ENCODE results near the gene UNC5B.

The UNC5B gene

GRCh38 chr10:71331736-71332135 lies 119.4 kb downstream of the UNC5B start:
- in situ Hi-C loops (cut with MboI; ENCODE audit: low sequenced_read_pairs): no loop called here

DNA sequence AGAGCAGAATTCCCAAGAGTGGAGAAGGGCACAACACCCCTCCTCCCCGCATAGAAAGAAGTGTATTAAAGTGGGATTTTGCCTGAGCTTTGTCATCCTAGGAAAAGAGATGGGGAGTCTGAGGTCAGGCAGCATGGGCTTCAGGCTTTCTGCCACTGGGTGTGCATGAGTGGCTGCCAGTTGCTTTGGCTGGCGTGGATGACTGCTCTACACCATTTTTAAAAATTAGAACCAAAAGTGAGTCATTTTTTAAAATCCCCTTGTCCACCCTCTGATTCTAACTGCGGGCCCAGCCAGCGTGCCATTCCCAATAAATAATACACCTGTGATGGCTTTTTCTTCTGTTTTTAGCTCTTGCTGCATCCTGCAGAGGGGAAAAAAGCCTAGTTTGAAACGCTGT lies 120.1 kb downstream of the UNC5B start:
- in situ Hi-C loops (cut with MboI; ENCODE audit: low sequenced_read_pairs): no loop called here

DNA sequence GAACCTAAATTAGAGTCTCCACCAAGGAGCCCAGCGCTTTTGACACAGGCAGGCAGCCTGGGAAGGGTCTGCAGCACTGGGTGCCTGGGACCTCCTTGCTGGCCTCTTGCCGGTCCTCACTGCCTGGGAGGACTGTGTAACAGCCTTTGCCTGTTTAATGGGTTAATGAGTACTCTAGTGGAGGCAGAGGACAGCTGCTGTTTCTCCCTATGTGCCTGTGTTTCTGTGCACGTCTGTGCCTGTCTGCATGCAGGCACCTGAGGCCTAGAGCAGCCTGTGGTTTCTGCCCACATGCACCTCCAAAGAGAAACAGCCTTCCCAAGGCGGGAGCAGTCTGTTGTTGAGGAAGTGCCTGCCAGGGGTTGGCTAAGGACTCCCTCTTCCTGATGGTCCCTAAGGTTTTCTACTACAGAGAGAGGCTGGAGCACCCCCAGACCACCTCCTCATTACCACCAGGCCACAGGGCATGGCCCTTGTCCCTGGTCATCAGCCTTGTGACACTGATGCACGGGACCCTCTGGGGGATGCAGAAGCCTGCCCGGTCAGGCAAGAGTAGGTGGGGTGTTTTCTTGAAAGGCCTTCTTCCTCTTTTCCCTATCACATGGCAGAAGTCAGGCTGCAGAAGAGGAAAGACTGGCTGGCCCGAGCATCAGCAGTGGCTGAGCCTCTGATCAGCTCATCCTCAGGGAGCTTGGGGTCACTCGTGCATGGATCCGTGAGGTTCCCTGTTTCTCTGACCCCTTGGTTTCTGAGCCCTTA lies 120.9 kb downstream of the UNC5B start:
- in situ Hi-C loops (cut with MboI; ENCODE audit: low sequenced_read_pairs): no loop called here

DNA sequence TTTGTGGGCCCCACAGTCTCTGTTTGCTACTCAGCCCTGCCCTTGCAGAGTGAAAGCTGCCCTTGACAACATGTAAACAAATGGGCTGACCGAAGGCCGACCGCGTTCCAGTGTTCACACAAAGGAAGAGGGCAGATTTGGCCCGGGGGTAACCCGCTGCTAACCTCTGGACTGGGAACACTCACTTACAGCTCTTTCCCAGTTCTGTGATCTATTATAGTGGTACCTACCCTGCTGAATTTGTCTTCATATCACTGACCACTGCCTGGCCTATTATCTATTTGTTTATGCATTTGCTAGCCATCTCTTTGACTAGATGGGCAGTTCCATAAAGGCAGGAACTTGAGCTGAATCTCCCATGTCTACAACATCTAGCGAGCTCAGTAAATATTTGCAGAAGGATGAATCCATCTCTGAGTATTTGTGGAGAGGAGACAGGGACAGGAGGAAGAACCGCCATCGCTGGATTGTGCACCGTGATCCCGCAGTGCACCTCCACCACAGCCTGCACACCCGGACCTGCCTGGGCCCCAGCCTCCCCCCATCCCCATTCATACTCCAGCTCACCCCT lies 121.9 kb downstream of the UNC5B start:
- in situ Hi-C loops (cut with MboI; ENCODE audit: low sequenced_read_pairs): no loop called here

DNA sequence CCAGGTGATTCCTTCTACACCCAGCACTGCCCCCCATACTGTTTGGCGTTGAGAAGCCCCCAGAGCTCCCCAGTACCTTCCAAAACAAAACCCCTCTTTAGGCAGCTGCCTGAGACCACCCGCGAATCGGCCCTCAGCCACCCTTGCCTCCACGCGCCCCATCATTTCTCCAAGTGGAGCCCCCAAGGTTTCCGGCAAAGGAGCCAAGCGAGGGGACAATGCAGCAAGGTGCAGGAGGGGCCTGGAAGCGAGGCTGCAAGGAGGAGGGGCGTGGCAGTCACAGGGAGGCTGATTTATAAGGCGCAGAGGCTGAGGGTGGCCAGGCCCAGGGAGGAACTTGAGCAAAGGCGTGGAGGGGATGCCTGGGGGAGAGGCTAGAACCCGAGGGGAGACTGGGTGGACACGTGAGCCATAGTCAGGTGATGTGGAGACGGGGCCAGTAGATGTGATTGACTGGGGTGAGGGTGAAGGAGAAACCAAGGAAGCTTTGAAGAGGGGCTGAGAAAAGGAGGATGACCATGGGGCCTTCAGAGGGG lies 122.9 kb downstream of the UNC5B start:
- in situ Hi-C loops (cut with MboI; ENCODE audit: low sequenced_read_pairs): no loop called here

GRCh38 chr10:71336632-71337031 lies 124.3 kb downstream of the UNC5B start:
- in situ Hi-C loops (cut with MboI; ENCODE audit: low sequenced_read_pairs): no loop called here

GRCh38 chr10:71337219-71337701 lies 124.9 kb downstream of the UNC5B start:
- in situ Hi-C loops (cut with MboI; ENCODE audit: low sequenced_read_pairs): no loop called here

- in situ Hi-C loops (cut with MboI; ENCODE audit: low sequenced_read_pairs): no loop called here
These were observed 126.5 kb downstream of the UNC5B start for GRCh38 chr10:71338728-71339495.

DNA sequence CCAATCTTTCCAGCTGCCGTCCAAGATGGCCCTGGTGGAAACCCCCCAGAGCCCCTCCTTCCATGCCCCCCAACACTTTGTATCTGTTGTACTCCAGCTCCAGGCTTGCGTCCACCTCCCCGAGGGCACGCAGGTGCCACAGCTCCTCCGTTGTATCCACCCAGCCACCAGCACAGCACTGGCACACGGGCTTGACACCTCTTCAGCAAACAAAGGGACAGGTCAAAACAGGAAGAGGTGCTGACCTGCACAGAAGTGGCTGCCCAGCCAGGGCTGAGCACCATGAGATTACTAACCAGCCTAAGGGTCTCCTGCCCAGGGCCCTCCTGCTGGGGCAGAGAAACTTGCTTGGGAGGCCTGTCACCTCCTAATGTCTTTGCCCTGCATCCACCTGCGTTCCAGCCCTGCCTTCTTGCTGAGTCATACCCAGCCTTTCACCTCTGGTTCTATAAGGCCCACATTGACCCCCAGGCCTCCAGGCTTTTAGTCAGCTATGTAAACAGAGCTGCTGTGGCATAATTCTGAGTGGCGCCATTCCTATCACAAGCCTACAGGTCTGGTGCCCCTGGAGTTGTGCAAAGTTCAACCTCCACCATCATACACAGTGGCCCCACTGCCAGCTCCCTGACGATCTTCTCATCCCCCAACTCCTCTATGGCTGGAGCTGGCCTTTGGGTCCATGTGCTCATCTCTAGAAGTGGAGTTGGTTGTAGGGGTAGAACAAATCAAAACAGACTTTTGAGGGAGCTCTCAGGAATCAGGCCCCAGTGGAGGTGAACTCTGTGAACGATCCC lies 127.6 kb downstream of the UNC5B start:
- in situ Hi-C loops (cut with MboI; ENCODE audit: low sequenced_read_pairs): no loop called here

GRCh38 chr10:71342573-71343391 lies 130.4 kb downstream of the UNC5B start:
- in situ Hi-C loops (cut with MboI; ENCODE audit: low sequenced_read_pairs): no loop called here

GRCh38 chr10:71343392-71343773 lies 131.0 kb downstream of the UNC5B start:
- in situ Hi-C loops (cut with MboI; ENCODE audit: low sequenced_read_pairs): no loop called here

- in situ Hi-C loops (cut with MboI; ENCODE audit: low sequenced_read_pairs): no loop called here
These were observed 132.0 kb downstream of the UNC5B start for GRCh38 chr10:71344154-71344925.

DNA sequence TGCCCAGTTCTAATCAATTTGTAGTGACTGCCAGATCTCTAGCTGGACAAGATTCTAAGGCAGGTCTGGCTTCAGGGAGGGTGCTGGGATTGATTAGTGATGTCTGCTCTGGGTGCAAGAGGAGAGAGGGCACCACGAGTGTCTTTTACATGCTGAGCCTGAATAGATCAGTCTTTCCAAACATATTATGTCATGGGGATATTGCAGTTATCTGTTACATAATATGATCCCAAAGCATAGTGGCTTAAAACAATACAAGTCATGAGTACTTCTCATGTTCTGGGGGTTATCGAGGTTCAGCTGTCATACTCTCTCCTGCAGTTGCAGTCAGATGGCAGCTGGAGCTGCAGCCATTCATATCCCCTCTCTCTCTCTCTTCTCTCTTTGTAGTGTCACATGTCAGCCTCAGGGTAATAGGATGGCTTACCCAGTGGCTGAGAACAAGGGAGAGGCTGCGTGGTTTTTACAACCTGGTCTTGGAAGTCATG lies 132.7 kb downstream of the UNC5B start:
- in situ Hi-C loops (cut with MboI; ENCODE audit: low sequenced_read_pairs): no loop called here

- in situ Hi-C loops (cut with MboI; ENCODE audit: low sequenced_read_pairs): no loop called here
These were observed 133.3 kb downstream of the UNC5B start for GRCh38 chr10:71345694-71346093.

DNA sequence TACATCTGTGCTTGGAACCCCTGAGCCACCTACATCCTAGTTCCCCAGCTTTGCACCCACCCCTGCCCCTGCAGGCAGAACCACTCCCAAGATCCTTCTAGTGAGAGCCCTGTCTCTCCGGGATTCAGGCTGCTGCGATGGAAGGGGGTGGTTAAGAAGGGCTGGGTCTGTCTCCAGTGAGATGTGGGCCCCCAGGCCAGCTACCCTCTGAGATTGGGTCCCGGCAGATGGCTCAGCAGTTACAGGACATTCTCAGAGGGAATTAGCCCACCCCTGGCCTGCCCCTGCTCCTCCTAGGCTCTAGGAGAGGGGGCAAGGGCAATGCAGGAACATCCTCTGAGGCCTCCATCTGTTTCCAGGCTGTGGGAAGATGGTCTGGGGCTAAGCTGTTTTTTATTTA lies 134.4 kb downstream of the UNC5B start:
- in situ Hi-C loops (cut with MboI; ENCODE audit: low sequenced_read_pairs): no loop called here

- in situ Hi-C loops (cut with MboI; ENCODE audit: low sequenced_read_pairs): no loop called here
These were observed 135.4 kb downstream of the UNC5B start for GRCh38 chr10:71347587-71348395.

DNA sequence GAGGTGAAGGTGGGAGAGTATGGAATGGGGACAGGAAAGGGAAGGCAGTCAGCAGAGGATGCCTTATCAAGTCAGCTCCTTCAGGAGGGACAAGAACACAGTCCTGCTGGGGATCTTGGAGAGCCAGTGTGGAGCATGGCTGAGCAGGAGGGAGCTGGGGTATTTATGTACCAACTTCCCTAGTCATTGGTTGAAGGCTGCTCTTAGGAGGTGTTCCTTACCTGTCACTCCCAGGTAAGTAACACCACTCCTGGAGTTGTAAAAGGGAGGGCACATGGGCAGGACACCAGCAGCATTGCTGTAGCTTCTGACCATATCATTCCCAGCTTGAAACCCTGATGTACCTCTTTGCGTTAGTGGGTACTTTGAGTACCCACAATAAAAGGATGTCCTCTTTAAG lies 136.5 kb downstream of the UNC5B start:
- in situ Hi-C loops (cut with MboI; ENCODE audit: low sequenced_read_pairs): no loop called here

- in situ Hi-C loops (cut with MboI; ENCODE audit: low sequenced_read_pairs): no loop called here
These were observed 137.0 kb downstream of the UNC5B start for GRCh38 chr10:71349406-71349805.
